ENCODE results near the gene CFAP299. TPM values are rescaled to one million over a fixed set of nuclear protein-coding genes. Genes with fewer than 3 reads are reported as not detected.

CFAP299 gene
- total RNA-seq, 1 donor from 2014 or later, result not detected

- Histone ChIP-seq H3K27me3 (no peaks in the 10 kb centered on the region), H3K9me3 (no peaks in the 10 kb centered on the region), H3K4me1 (no peaks in the 10 kb centered on the region), H3K4me3 (no peak overlapping the region), H3K36me3 (no peaks in the 10 kb centered on the region), H3K27ac (no peak overlapping the region)
- DNase-seq (ENCODE audit: low spot score in 2 of 2), result no peak
- TF ChIP-seq CTCF (IDR thresholded peaks at IDR 0.05), result no peak
- intact Hi-C loops (cut with DNase I), result no loop called here
These were observed 224.8 kb downstream of the CFAP299 start for GRCh38 chr4:80560337-80560736.

- no peak for TF ChIP-seq CTCF (IDR thresholded peaks at IDR 0.05)
- intact Hi-C loops (cut with DNase I), result no loop called here
- Histone ChIP-seq H3K36me3 (no peaks in the 10 kb centered on the region), H3K27me3 (no peaks in the 10 kb centered on the region), H3K27ac (no peak overlapping the region), H3K4me3 (no peak overlapping the region), H3K4me1 (no peaks in the 10 kb centered on the region), H3K9me3 (no peaks in the 10 kb centered on the region)
- no peak for DNase-seq (ENCODE audit: low spot score in 2 of 2)
These were observed 230.8 kb downstream of the CFAP299 start for GRCh38 chr4:80566203-80566872.

- intact Hi-C loops (cut with DNase I), result no loop called here
- Histone ChIP-seq H3K9me3 (no peaks in the 10 kb centered on the region), H3K4me1 (no peaks in the 10 kb centered on the region), H3K27ac (no peak overlapping the region), H3K36me3 (no peaks in the 10 kb centered on the region), H3K27me3 (no peaks in the 10 kb centered on the region), H3K4me3 (no peak overlapping the region)
- DNase-seq (ENCODE audit: low spot score in 2 of 2), result no peak
- TF ChIP-seq CTCF (IDR thresholded peaks at IDR 0.05), result no peak
These were observed 233.4 kb downstream of the CFAP299 start for GRCh38 chr4:80568891-80569290.

- no peak for TF ChIP-seq CTCF (IDR thresholded peaks at IDR 0.05)
- intact Hi-C loops (cut with DNase I), result no loop called here
- no peaks in the 10 kb centered on the region for H3K27me3 ChIP-seq
- H3K27ac ChIP-seq, result no peak overlapping the region
- no peaks in the 10 kb centered on the region for H3K4me1 ChIP-seq
- no peaks in the 10 kb centered on the region for H3K36me3 ChIP-seq
- no peak for DNase-seq (ENCODE audit: low spot score in 2 of 2)
- H3K9me3 ChIP-seq, result no peaks in the 10 kb centered on the region
- H3K4me3 ChIP-seq, result no peak overlapping the region
These were observed 241.3 kb downstream of the CFAP299 start for GRCh38 chr4:80576796-80577195.

GRCh38 chr4:80578001-80578400, 242.5 kb downstream of the CFAP299 start:
- Histone ChIP-seq H3K27ac (no peak overlapping the region), H3K4me1 (no peaks in the 10 kb centered on the region), H3K27me3 (no peaks in the 10 kb centered on the region), H3K9me3 (no peaks in the 10 kb centered on the region), H3K4me3 (no peak overlapping the region), H3K36me3 (no peaks in the 10 kb centered on the region)
- no peak for DNase-seq (ENCODE audit: low spot score in 2 of 2)
- intact Hi-C loops (cut with DNase I), result no loop called here
- no peak for TF ChIP-seq CTCF (IDR thresholded peaks at IDR 0.05)

GRCh38 chr4:80585542-80585941, 250.0 kb downstream of the CFAP299 start:
- Histone ChIP-seq H3K4me3 (no peak overlapping the region), H3K9me3 (no peaks in the 10 kb centered on the region), H3K4me1 (no peaks in the 10 kb centered on the region), H3K27me3 (no peaks in the 10 kb centered on the region), H3K36me3 (no peaks in the 10 kb centered on the region), H3K27ac (no peak overlapping the region)
- no peak for TF ChIP-seq CTCF (IDR thresholded peaks at IDR 0.05)
- DNase-seq (ENCODE audit: low spot score in 2 of 2), result no peak
- intact Hi-C loops (cut with DNase I), result no loop called here

All from ascending aorta (tissue), 2 donors.